Transverse colon (tissue), 3 donors: ENCODE data around the gene OBSCN.

Experiments
- CTCF ChIP-seq, 5 experiments: fragments of 200-600 bp in 3 of 5; fragments of 450-650 bp in 2 of 5; sonication (generic) in 3 of 5; IDR thresholded peaks; 1 replicate in 2 of 5; 2 replicates in 3 of 5; pipeline ENCODE4 v1.5.1; 2016 to 2017; ENCODE audit warnings: antibody characterized with exemption in 5 of 5, inconsistent platforms in 3 of 5, mild to moderate bottlenecking in 2 of 5, moderate library complexity in 1 of 5
- EP300 ChIP-seq: sonication (generic); formaldehyde crosslinking; IDR thresholded peaks from one replicate; pipeline ENCODE4 v1.6.1; 2017; ENCODE audit warnings: antibody characterized with exemption, low read depth
- POLR2A ChIP-seq: fragments of 450-650 bp; IDR thresholded peaks from one replicate; pipeline ENCODE4 v1.6.1; 2016; ENCODE audit warnings: antibody characterized with exemption, mild to moderate bottlenecking, moderate library complexity

- TF ChIP-seq POLR2A (no peak), CTCF (IDR thresholded peaks at IDR 0.05) (no peak), EP300 (no peak)
Measured at GRCh38 chr1:228397966-228398365, 190.1 kb downstream of the OBSCN start.
